NCI-H1694 (cell line): ENCODE results near the gene SLC25A39.
"Not testable (repeated sequence)": the region's sequence is repeated elsewhere in the genome, so short reads cannot be mapped to it uniquely, and the experiment has no call there.

Experiments
- DNase-seq: peaks from one replicate; lab custom pipeline; 2025; lab: John Stamatoyannopoulos, UW

The SLC25A39 gene

GRCh38 chr17:44324571-44325275 lies at the start of gene SLC25A39:
Gene SLC25A39 (minus strand): TSS chr17:44324823. CDS start chr17:44323562, 1,261 bp downstream.
- peak; percentile 39 for DNase-seq

GRCh38 chr17:44372036-44372435 lies 47.4 kb upstream of the SLC25A39 start:
- DNase-seq, result no peak

GRCh38 chr17:44369414-44370023 lies 44.9 kb upstream of the SLC25A39 start:
- not testable (repeated sequence) for DNase-seq

GRCh38 chr17:44368391-44369243 lies 44.0 kb upstream of the SLC25A39 start:
- DNase-seq, result not testable (repeated sequence)

GRCh38 chr17:44367231-44367979 lies 42.8 kb upstream of the SLC25A39 start:
- no peak for DNase-seq

GRCh38 chr17:44365051-44365450 lies 40.4 kb upstream of the SLC25A39 start:
- not testable (repeated sequence) for DNase-seq

GRCh38 chr17:44363613-44364159 lies 39.1 kb upstream of the SLC25A39 start, which contains the start of gene FAM171A2:
Gene FAM171A2 (minus strand): TSS chr17:44363853. CDS start chr17:44363714, 139 bp downstream.
- peak; percentile 36 for DNase-seq

GRCh38 chr17:44362949-44363612 lies 38.5 kb upstream of the SLC25A39 start:
- DNase-seq, result no peak

GRCh38 chr17:44362459-44362948 lies 37.9 kb upstream of the SLC25A39 start:
- no peak for DNase-seq

- DNase-seq, result no peak
Measured at GRCh38 chr17:44361292-44362260, 37.0 kb upstream of the SLC25A39 start.

GRCh38 chr17:44360826-44361225 lies 36.2 kb upstream of the SLC25A39 start:
- DNase-seq, result no peak

- no peak for DNase-seq
Measured at GRCh38 chr17:44360144-44360533, 35.5 kb upstream of the SLC25A39 start.

- no peak for DNase-seq
Measured at GRCh38 chr17:44359458-44360143, 35.0 kb upstream of the SLC25A39 start.

- DNase-seq, result no peak
Measured at GRCh38 chr17:44359006-44359405, 34.4 kb upstream of the SLC25A39 start.

GRCh38 chr17:44358066-44358465 lies 33.4 kb upstream of the SLC25A39 start:
- DNase-seq, result no peak

GRCh38 chr17:44356241-44356640 lies 31.6 kb upstream of the SLC25A39 start:
- no peak for DNase-seq

- no peak for DNase-seq
Measured at GRCh38 chr17:44355642-44356099, 31.0 kb upstream of the SLC25A39 start.

- DNase-seq, result no peak
Measured at GRCh38 chr17:44354582-44355561, 30.2 kb upstream of the SLC25A39 start.
